HepG2 (cell line): ENCODE data around the gene FIBP.

ENCODE experiments used
- CBX1 ChIP-seq: IDR thresholded peaks from one replicate; pipeline ENCODE4 v1.6.1; 2016; ENCODE audit warnings: antibody characterized with exemption, low read depth
- CHCHD3 ChIP-seq: sonication (generic); formaldehyde crosslinking; IDR thresholded peaks from 2 replicates; pipeline ENCODE4 v1.8.0; 2022; ENCODE audit warnings: mild to moderate bottlenecking, missing genetic modification reagents, moderate library complexity
- CTCF ChIP-seq: sonication (generic); formaldehyde crosslinking; IDR thresholded peaks from 2 replicates; pipeline ENCODE4 v1.5.0; 2020; ENCODE audit warnings: mild to moderate bottlenecking, missing genetic modification reagents, moderate library complexity
- EHMT2 ChIP-seq: fragments of 200-600 bp; sonication (generic); IDR thresholded peaks from 2 replicates; pipeline ENCODE4 v1.7.0; 2017; ENCODE audit warnings: antibody characterized with exemption, low read depth, low read length, borderline replicate concordance
- GMEB2 ChIP-seq: IDR thresholded peaks from 2 replicates; pipeline ENCODE4 v1.6.1; 2016; ENCODE audit warnings: missing biosample characterization, missing genetic modification reagents, low read depth
- ISX ChIP-seq: sonication (generic); formaldehyde crosslinking; conservative IDR thresholded peaks from 2 replicates; pipeline ENCODE4 v1.5.0; 2020; ENCODE audit warnings: missing genetic modification reagents
- MED13 ChIP-seq: sonication (generic); formaldehyde crosslinking; IDR thresholded peaks from 2 replicates; pipeline ENCODE4 v1.5.0; 2020; ENCODE audit warnings: missing genetic modification reagents
- MIER3 ChIP-seq: IDR thresholded peaks from 2 replicates; pipeline ENCODE4 v1.6.1; 2016; ENCODE audit warnings: missing compliant biosample characterization, borderline replicate concordance
- MNT ChIP-seq: fragments of 450-650 bp; IDR thresholded peaks from 2 replicates; pipeline ENCODE4 v1.6.1; 2016
- MXI1 ChIP-seq: IDR thresholded peaks from 3 replicates; pipeline ENCODE4 v1.6.1; 2012; ENCODE audit warnings: low read depth, low read length, inconsistent platforms, borderline replicate concordance
- RXRA ChIP-seq: sonication (generic); formaldehyde crosslinking; IDR thresholded peaks from 2 replicates; pipeline ENCODE4 v1.5.1; 2020; ENCODE audit warnings: missing genetic modification reagents
- ZBTB42 ChIP-seq: sonication (generic); formaldehyde crosslinking; IDR thresholded peaks from 2 replicates; pipeline ENCODE4 v1.5.0; 2020; ENCODE audit warnings: mild to moderate bottlenecking, missing genetic modification reagents
- ZNF547 ChIP-seq: sonication (generic); formaldehyde crosslinking; IDR thresholded peaks from 2 replicates; pipeline ENCODE4 v1.5.1; 2020; ENCODE audit warnings: mild to moderate bottlenecking, missing genetic modification reagents
- ZNF660 ChIP-seq: sonication (generic); formaldehyde crosslinking; IDR thresholded peaks from 2 replicates; pipeline ENCODE4 v1.5.1; 2020; ENCODE audit warnings: mild to moderate bottlenecking, low read depth, missing genetic modification reagents, borderline replicate concordance

GRCh38 chr11:65851811-65852507 is 36.3 kb downstream of the FIBP start:
- no peak for TF ChIP-seq RXRA (CRISPR knock-in tag)
- TF ChIP-seq GMEB2 (CRISPR knock-in tag) = no peak
- TF ChIP-seq MNT = no peak
- no peak for TF ChIP-seq MED13 (CRISPR knock-in tag)
- TF ChIP-seq MIER3 (CRISPR knock-in tag) = no peak
- TF ChIP-seq MXI1 = no peak
- TF ChIP-seq CTCF (CRISPR knock-in tag) = no peak
- TF ChIP-seq EHMT2 = no peak
- TF ChIP-seq CHCHD3 (CRISPR knock-in tag) = no peak
- no peak for TF ChIP-seq ZNF547
- TF ChIP-seq CBX1 = no peak
- no peak for TF ChIP-seq ZNF660 (CRISPR knock-in tag)
- no peak for TF ChIP-seq ZBTB42 (CRISPR knock-in tag)
- no peak for TF ChIP-seq ISX (CRISPR knock-in tag)
